Breast epithelium (tissue), 4 donors: ENCODE results near the gene ST7. TPM values are rescaled to one million over a fixed set of nuclear protein-coding genes. Genes with fewer than 3 reads are reported as not detected.

Experiments used
- DNase-seq, 2 donors: peaks; one replicate each; pipeline ENCODE4 v3.0.0-alpha.2; 2019; ENCODE audit warnings: low spot score in 2 of 2
- H3K27ac ChIP-seq, 2 donors: fragments of 200-600 bp; sonication (generic) in 1 of 2; one replicate each; pipeline ENCODE4 v1.5.1; 2016 to 2019; ENCODE audit warnings: mild to moderate bottlenecking in 1 of 2
- H3K27me3 ChIP-seq, 2 donors: fragments of 200-600 bp; sonication (generic) in 1 of 2; one replicate each; pipeline versions ENCODE4 v1.5.1 to v1.6.0; 2017 to 2019; ENCODE audit warnings: control low read depth in 1 of 2, mild to moderate bottlenecking in 1 of 2
- H3K36me3 ChIP-seq: fragments of 200-600 bp; one replicate; pipeline ENCODE4 v1.5.1; 2019
- H3K4me1 ChIP-seq, 2 donors: fragments of 200-600 bp; sonication (generic); one replicate each; pipeline ENCODE4 v1.5.1; 2016 to 2019; ENCODE audit warnings: control low read depth in 1 of 2
- H3K4me3 ChIP-seq, 3 donors: fragments of 200-600 bp; sonication (generic); 1 replicate in 2 of 3; 2 replicates in 1 of 3; pipeline ENCODE4 v1.5.1; 2016 to 2019; ENCODE audit warnings: mild to moderate bottlenecking in 3 of 3, moderate library complexity in 2 of 3
- H3K9me3 ChIP-seq, 2 donors: fragments of 200-600 bp; sonication (generic) in 1 of 2; one replicate each; pipeline ENCODE4 v1.5.1; 2016 to 2019; ENCODE audit warnings: control low read depth in 1 of 2
- POLR2A ChIP-seq: fragments of 450-650 bp; IDR thresholded peaks from one replicate; pipeline ENCODE4 v1.6.1; 2016; ENCODE audit warnings: antibody characterized with exemption, mild to moderate bottlenecking, moderate library complexity
- POLR2AphosphoS5 ChIP-seq, 3 donors: sonication (generic); formaldehyde crosslinking; IDR thresholded peaks; one replicate each; pipeline ENCODE4 v1.6.1; 2017; ENCODE audit warnings: antibody characterized with exemption in 3 of 3
- intact Hi-C: fragments of 100-400 bp; cut with DNase I; formaldehyde crosslinking; loops from one replicate; pipeline ENCODE4 v1.15.1; 2023; ENCODE audit warnings: low total_unique reads
- total RNA-seq, 3 donors: library from RNA; depleted of rRNA; stranded (reverse); fragments of >200 nt; gene quantifications; one replicate each; pipeline ENCODE4 v1.1.0, GENCODE V29; 2016
- TF ChIP-seq, protein P1 (sequence below), 3 donors: fragments of 450-650 bp; IDR thresholded peaks; one replicate each; pipeline ENCODE4 v1.5.1; 2016 to 2017; ENCODE audit warnings: antibody characterized with exemption in 3 of 3, mild to moderate bottlenecking in 3 of 3, moderate library complexity in 3 of 3

Gene ST7
- total RNA-seq, 3 donors from 2014 or later, result 24.3 to 41.4 (median 27.5) TPM

DNA sequence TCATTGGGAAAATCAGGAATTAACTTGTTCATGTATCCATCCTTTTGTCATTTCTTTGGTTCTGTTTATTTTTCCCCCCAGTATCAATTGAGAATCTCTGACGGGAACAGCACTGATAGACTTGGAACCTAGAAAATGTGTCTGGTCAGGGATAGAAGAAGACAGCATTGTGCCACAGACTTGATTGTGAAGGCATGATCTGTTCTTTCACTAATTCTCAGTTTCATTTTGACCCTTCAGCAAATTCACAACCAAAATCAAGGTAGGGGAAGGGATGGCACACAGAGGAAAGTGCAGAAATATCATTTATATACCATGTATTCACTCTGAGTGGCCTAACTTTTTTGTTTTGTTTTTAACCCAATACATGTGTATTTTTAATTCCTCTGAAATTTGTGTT lies 262.7 kb downstream of the ST7 start:
- Histone ChIP-seq H3K27ac (no peak overlapping the region), H3K27me3 (no peaks in the 10 kb centered on the region), H3K36me3 (no peaks in the 10 kb centered on the region), H3K4me1 (no peaks in the 10 kb centered on the region), H3K4me3 (no peak overlapping the region), H3K9me3 (no peaks in the 10 kb centered on the region)
- DNase-seq, result no peak
- TF ChIP-seq, protein P1, sequence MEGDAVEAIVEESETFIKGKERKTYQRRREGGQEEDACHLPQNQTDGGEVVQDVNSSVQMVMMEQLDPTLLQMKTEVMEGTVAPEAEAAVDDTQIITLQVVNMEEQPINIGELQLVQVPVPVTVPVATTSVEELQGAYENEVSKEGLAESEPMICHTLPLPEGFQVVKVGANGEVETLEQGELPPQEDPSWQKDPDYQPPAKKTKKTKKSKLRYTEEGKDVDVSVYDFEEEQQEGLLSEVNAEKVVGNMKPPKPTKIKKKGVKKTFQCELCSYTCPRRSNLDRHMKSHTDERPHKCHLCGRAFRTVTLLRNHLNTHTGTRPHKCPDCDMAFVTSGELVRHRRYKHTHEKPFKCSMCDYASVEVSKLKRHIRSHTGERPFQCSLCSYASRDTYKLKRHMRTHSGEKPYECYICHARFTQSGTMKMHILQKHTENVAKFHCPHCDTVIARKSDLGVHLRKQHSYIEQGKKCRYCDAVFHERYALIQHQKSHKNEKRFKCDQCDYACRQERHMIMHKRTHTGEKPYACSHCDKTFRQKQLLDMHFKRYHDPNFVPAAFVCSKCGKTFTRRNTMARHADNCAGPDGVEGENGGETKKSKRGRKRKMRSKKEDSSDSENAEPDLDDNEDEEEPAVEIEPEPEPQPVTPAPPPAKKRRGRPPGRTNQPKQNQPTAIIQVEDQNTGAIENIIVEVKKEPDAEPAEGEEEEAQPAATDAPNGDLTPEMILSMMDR (IDR thresholded peaks at IDR 0.05), result no peak
- TF ChIP-seq POLR2AphosphoS5 (IDR thresholded peaks at IDR 0.05) (no peak), POLR2A (no peak)
- intact Hi-C loops, result no loop called here

DNA sequence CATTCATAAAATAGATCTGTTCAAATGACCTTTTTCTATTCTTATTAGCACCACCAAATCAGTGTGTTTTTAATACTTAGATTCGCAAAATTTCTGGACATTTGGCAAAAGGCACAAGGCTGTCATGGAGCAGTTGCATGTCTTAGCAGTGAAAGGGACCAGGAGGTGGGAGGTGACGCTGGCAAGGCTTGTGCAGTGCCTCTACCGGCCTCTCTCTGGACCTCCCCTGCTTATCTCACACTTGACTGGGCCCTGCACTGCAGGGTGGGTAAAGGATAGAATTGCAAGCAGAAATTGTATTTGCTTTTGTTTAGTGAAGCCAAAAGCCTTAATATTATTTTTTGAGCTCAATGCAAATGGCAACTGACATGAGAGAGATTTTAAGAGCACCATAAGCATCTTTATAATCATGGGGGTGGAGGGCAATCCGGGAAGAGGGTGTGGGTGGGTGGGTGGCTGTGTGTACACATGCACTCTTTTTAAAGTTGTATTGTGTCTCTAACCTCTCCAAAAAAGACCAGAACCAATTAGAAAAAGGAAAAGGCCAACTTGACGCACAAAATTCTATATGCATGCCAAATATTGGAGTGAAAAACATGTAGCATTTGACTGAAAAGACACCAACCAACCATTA lies 263.3 kb downstream of the ST7 start:
- Histone ChIP-seq H3K27ac (no peak overlapping the region), H3K4me3 (no peak overlapping the region), H3K4me1 (no peaks in the 10 kb centered on the region), H3K9me3 (no peaks in the 10 kb centered on the region), H3K27me3 (no peaks in the 10 kb centered on the region), H3K36me3 (no peaks in the 10 kb centered on the region)
- no peak for DNase-seq
- no peak for TF ChIP-seq POLR2AphosphoS5 (IDR thresholded peaks at IDR 0.05)
- no peak for TF ChIP-seq POLR2A
- TF ChIP-seq, protein P1 (IDR thresholded peaks at IDR 0.05), result no peak
- intact Hi-C loops, result no loop called here

DNA sequence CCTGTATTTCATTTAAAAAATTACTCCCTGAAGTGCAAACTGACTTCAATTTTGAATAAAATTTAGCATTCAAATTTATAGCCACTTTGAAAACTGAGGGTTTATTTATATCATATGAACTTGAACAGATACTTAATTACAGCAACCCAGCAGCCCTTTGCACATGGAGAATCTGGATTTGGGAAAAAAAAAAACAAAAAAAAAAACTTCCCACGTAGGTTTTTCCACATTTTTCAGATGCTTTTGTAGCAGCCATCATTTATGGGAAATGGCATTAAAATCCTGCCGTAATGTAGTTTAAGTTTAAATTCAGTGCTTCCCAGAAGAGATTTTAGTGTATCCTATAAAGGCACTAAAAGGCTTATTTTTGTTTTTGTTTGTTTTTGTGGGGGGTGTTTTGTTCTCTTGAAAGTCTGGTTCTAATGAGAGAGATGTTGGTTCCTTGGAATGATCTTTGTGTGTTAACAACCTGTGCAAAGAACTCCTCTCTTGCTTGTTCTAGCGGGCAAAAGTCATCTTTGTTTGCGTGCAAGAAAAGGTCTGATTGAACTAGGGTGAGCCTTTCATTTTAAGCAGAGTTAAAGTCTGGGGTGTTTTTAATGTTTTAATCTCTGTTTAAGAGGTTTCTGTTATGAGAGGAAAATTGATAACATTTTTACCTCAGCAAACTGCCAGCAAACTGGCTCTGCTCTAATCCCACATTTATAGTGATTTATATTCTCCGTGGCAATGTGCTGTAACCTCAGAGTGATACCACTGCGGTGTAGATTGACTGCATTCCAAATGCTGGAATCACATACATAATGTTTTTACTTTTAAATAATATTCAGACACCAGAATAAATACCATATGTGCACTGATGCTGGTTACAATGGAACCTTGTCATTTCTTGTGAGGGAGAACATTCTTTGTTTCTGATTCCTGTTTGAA lies 264.1 kb downstream of the ST7 start:
- intact Hi-C loops, result no loop called here
- Histone ChIP-seq H3K9me3 (no peaks in the 10 kb centered on the region), H3K36me3 (no peaks in the 10 kb centered on the region), H3K4me3 (no peak overlapping the region), H3K4me1 (no peaks in the 10 kb centered on the region), H3K27ac (no peak overlapping the region), H3K27me3 (no peaks in the 10 kb centered on the region)
- TF ChIP-seq, protein P1 (IDR thresholded peaks at IDR 0.05), result no peak
- no peak for TF ChIP-seq POLR2A
- no peak for TF ChIP-seq POLR2AphosphoS5 (IDR thresholded peaks at IDR 0.05)
- no peak for DNase-seq

DNA sequence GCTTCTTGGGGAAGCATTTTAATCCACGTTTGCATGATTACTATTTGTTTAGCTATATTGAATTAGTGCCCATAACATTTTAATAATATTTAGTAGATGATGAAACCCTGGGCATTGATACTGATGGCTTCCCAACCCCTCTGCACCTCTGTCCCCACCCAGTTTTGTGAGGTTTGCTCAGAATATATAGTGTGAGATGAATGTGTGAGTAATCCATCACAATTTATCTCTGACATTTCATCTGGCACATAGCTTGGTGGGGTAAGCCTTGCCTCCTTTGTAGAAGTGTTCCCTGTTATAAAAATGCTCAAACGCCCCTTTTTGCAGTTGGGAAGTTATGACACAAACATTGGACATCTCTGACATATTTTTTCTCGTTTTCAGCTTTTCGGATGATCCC lies 265.4 kb downstream of the ST7 start:
- intact Hi-C loops, result no loop called here
- TF ChIP-seq, protein P1 (IDR thresholded peaks at IDR 0.05), result no peak
- TF ChIP-seq POLR2A (no peak), POLR2AphosphoS5 (IDR thresholded peaks at IDR 0.05) (no peak)
- DNase-seq, result no peak
- Histone ChIP-seq H3K4me1 (no peaks in the 10 kb centered on the region), H3K4me3 (no peak overlapping the region), H3K27ac (no peak overlapping the region), H3K36me3 (no peaks in the 10 kb centered on the region), H3K9me3 (no peaks in the 10 kb centered on the region), H3K27me3 (no peaks in the 10 kb centered on the region)

DNA sequence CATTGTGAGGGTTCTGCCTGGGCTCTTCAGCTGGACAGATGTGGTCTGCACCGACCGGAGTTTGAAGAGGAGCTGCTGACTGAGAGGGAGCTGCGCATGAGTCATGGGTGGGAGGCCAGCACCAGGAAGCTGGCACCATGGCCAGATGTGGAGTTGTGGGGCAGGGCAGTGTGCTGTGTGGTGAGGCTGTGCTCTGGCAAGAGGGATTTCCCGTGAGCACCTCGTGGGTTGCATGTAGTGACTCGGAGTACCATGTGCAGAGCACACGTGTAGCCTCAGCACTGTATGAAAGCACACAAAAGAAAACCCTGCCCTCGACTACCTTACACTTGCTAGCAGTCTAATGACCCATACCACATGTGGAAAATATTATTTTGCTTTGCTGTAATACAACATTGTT lies 266.2 kb downstream of the ST7 start:
- H3K27me3 ChIP-seq, result no peaks in the 10 kb centered on the region
- TF ChIP-seq POLR2A (no peak), POLR2AphosphoS5 (IDR thresholded peaks at IDR 0.05) (no peak)
- TF ChIP-seq, protein P1 (IDR thresholded peaks at IDR 0.05), result no peak
- H3K27ac ChIP-seq, result no peak overlapping the region
- DNase-seq, result no peak
- H3K36me3 ChIP-seq, result no peaks in the 10 kb centered on the region
- intact Hi-C loops, result no loop called here
- H3K9me3 ChIP-seq, result no peaks in the 10 kb centered on the region
- no peak overlapping the region for H3K4me3 ChIP-seq
- H3K4me1 ChIP-seq, result no peaks in the 10 kb centered on the region
